ENCODE data around the gene GJC2.

DNA sequence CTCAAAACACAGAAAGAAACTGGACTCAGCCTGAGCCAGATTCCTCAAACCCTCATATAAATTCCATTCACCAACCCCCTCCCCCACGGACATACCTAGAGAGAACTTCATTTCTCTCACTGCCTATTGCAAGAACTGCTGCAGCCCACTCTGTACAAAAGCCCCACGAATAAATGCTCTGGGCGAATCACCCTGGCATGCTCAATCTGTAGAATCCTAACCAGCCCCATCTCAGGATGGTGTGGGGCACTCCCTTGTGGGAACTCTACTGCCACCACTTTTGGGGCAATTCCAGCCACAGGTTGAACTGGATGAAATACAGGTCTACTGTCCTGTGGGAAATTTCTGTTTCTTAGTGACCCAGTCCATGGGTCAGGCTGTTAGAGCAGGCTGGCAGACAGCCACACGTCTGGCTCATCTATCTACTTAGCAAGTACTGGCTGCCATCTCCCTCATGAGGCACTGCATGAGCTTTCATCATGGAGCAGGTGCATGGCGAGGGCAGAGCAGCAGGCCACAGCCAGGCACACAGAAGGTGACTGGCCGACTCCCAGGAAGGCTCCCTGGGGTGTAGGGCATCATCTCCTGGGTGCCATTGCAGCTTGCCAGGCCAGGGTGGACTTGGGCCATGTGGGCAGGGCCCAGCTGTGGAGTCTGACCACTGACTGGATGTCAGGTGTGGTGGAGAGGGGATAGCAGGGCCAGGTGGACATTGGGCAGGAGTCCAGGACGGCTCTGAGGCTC, 45.0 kb upstream of the GJC2 start:
- TF ChIP-seq POLR2AphosphoS5 (IDR thresholded peaks at IDR 0.05), result no peak
- TF ChIP-seq EP300 (IDR thresholded peaks at IDR 0.05), result no peak
- TF ChIP-seq, protein P1, sequence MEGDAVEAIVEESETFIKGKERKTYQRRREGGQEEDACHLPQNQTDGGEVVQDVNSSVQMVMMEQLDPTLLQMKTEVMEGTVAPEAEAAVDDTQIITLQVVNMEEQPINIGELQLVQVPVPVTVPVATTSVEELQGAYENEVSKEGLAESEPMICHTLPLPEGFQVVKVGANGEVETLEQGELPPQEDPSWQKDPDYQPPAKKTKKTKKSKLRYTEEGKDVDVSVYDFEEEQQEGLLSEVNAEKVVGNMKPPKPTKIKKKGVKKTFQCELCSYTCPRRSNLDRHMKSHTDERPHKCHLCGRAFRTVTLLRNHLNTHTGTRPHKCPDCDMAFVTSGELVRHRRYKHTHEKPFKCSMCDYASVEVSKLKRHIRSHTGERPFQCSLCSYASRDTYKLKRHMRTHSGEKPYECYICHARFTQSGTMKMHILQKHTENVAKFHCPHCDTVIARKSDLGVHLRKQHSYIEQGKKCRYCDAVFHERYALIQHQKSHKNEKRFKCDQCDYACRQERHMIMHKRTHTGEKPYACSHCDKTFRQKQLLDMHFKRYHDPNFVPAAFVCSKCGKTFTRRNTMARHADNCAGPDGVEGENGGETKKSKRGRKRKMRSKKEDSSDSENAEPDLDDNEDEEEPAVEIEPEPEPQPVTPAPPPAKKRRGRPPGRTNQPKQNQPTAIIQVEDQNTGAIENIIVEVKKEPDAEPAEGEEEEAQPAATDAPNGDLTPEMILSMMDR (IDR thresholded peaks at IDR 0.05), result no peak
- TF ChIP-seq POLR2A (IDR thresholded peaks at IDR 0.05), result no peak

Data from upper lobe of left lung (tissue), 4 donors.